Skeletal muscle tissue (tissue), 2 donors: ENCODE data around the gene SND1. TPM values are rescaled to one million over a fixed set of nuclear protein-coding genes. Genes with fewer than 3 reads are reported as not detected.

Experiments
- small RNA-seq: library from RNA; depleted of rRNA; stranded (forward); fragments of <200 nt; gene quantifications from one replicate; pipeline ENCODE3, GENCODE V24; 2014
- total RNA-seq: library from RNA; depleted of rRNA; stranded (reverse); fragments of >200 nt; gene quantifications from one replicate; pipeline ENCODE4 v1.2.3, GENCODE V29; 2014

Gene SND1
- total RNA-seq, 1 donor from 2014 or later, result 104 TPM

Small RNAs within 50 kb of the gene (small RNA-seq; reads per million reads assigned to genes)
- gene MIR593, result not detected

Other genes with a start within 250 kb of the SND1 start
- 14.6 TPM for gene GCC1, start 66.6 kb upstream of the SND1 start, total RNA-seq
- gene ARF5, start 63.8 kb upstream of the SND1 start, total RNA-seq, result 59.5 TPM
- gene FSCN3, start 58.5 kb upstream of the SND1 start, total RNA-seq, result not detected
- gene PAX4, start 34.1 kb upstream of the SND1 start, total RNA-seq, result not detected